Measurements from ENCODE around the gene ETS1. TPM values are rescaled to one million over a fixed set of nuclear protein-coding genes. Genes with fewer than 3 reads are reported as not detected.
"Not testable (repeated sequence)": the region's sequence is repeated elsewhere in the genome, so short reads cannot be mapped to it uniquely, and the experiment has no call there.

Gene ETS1
- total RNA-seq, 4 donors from 2014 or later, result 16.8 to 24.9 (median 21.8) TPM

DNA sequence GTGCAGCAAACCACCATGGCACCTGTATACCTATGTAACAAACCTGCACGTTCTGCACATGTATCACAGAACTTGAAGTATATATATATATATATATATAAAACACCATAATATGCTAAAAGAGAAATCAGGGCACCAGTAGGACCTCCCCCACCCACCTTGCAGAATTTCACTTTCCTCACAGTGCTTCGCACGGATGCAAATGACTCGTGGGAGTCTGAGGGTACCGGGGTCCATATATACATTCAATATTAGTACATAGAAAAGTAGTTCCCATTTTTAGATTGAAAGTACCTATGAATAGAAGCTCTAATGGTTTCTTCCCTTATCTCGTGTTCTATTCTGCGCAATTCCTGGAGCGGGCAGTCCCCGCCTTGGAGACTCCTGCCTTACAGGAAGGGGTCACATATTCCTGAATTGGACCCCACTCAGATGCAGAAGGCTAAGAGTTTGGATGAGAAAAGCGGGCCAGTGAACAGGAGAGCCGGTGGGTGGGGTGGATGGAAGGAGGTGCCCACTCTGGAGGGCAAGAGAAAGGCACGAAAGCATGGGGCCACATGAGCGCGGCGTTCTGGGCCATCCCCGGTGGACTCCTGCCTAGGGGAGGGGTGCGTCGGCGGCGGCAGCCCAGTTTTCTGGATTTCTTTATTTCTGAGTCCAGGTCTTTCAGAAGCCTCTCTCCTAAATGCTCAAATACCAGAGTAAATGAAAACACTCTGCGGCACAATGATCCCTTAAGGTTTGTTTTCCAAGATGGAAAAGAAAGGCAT, 136.3 kb downstream of the ETS1 start:
- Histone ChIP-seq H3K27me3 (no peaks in the 10 kb centered on the region), H3K4me3 (peak overlapping the region; percentile 23 to 40 (median 34)), H3K9me3 (no peaks in the 10 kb centered on the region), H3K4me1 (peaks cover 11 to 19% of the 10 kb centered on the region in 2 donors), H3K27ac (peak overlapping the region; percentile 51 to 70 (median 62)), H3K36me3 (no peaks in the 10 kb centered on the region)
- DNase-seq, result no peak
- TF ChIP-seq, protein P1, sequence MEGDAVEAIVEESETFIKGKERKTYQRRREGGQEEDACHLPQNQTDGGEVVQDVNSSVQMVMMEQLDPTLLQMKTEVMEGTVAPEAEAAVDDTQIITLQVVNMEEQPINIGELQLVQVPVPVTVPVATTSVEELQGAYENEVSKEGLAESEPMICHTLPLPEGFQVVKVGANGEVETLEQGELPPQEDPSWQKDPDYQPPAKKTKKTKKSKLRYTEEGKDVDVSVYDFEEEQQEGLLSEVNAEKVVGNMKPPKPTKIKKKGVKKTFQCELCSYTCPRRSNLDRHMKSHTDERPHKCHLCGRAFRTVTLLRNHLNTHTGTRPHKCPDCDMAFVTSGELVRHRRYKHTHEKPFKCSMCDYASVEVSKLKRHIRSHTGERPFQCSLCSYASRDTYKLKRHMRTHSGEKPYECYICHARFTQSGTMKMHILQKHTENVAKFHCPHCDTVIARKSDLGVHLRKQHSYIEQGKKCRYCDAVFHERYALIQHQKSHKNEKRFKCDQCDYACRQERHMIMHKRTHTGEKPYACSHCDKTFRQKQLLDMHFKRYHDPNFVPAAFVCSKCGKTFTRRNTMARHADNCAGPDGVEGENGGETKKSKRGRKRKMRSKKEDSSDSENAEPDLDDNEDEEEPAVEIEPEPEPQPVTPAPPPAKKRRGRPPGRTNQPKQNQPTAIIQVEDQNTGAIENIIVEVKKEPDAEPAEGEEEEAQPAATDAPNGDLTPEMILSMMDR (IDR thresholded peaks at IDR 0.05 in 4 of 5, conservative IDR thresholded peaks at IDR 0.05 in 1 of 5), result no peak
- TF ChIP-seq POLR2A (IDR thresholded peaks at IDR 0.05), result no peak
- intact Hi-C loops (cut with DNase I; ENCODE audit: low total_unique reads) (no loop called here), in situ Hi-C loops (cut with MboI; ENCODE audit: low sequenced_read_pairs in 4 of 4) (no loop called here)
- no peak for ATAC-seq

DNA sequence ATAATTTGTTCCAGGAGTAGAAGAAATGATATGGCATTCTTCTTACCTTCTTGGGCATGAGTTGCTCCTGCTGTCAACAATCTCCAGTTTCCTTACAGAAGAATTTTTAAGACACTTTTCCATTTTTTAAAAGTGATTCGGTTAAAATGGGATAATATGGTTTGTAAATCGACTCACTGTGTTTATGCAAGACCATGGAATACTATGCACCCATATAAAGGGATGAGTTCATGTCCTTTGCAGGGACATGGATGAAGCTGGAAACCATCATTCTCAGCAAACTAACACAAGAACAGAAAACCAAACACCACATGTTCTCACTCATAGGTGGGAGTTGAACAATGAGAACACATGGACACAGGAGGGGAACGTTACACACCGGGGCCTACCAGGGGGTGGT, 136.9 kb downstream of the ETS1 start:
- H3K4me1 ChIP-seq, result peaks cover 11 to 19% of the 10 kb centered on the region in 2 donors

DNA sequence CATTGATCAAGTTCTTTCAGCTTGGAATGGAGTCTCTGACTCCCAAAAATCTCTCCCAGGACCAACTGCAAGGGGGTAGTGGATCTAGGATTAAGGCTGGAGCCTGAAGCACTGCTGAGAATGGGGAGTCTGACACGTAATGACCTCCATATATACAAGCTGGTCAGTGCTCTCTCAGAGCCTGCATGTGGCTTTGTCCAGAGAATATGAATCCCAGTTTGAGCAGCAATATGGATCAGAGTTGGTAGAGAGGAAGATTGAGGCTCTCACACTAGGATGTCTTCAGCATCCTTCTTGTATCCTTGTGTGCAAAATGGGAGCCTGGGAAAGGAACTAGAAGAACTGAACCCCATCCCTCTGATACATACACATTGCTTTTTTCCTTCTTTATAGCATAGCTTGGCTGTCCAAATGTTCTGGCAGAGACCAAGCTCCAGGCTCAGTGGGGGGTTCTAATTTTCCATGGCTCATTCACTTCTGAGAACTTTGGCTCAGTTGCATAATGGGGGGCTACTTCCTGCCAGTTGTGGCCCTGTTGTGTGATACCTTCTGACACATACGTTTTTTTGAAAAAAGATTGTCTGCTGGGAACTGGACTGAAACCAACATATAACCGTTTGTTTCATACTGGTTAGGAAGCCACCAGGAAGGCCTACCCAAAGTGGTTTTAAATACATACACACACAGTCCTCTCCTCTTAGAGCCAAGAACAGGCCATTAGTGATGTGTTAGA, 138.2 kb downstream of the ETS1 start:
- TF ChIP-seq, protein P1 (IDR thresholded peaks at IDR 0.05 in 4 of 5, conservative IDR thresholded peaks at IDR 0.05 in 1 of 5), result no peak
- TF ChIP-seq POLR2A (IDR thresholded peaks at IDR 0.05), result no peak
- Histone ChIP-seq H3K9me3 (no peaks in the 10 kb centered on the region), H3K27ac (no peak overlapping the region), H3K27me3 (no peaks in the 10 kb centered on the region), H3K4me3 (no peak overlapping the region), H3K4me1 (peaks cover 11 to 19% of the 10 kb centered on the region in 2 donors), H3K36me3 (no peaks in the 10 kb centered on the region)
- DNase-seq (no peak), ATAC-seq (no peak)
- intact Hi-C loops (cut with DNase I; ENCODE audit: low total_unique reads), result no loop called here
- in situ Hi-C loops (cut with MboI; ENCODE audit: low sequenced_read_pairs in 4 of 4), result no loop called here

More for the DNA sequence above, 136.9 kb downstream of the ETS1 start:
- H3K27ac ChIP-seq; ATAC-seq; intact Hi-C loops (cut with DNase I; ENCODE audit: low total_unique reads); H3K9me3 ChIP-seq; H3K27me3 ChIP-seq; DNase-seq; in situ Hi-C loops (cut with MboI; ENCODE audit: low sequenced_read_pairs in 4 of 4); H3K4me3 ChIP-seq; H3K36me3 ChIP-seq: not testable (repeated sequence)

DNA sequence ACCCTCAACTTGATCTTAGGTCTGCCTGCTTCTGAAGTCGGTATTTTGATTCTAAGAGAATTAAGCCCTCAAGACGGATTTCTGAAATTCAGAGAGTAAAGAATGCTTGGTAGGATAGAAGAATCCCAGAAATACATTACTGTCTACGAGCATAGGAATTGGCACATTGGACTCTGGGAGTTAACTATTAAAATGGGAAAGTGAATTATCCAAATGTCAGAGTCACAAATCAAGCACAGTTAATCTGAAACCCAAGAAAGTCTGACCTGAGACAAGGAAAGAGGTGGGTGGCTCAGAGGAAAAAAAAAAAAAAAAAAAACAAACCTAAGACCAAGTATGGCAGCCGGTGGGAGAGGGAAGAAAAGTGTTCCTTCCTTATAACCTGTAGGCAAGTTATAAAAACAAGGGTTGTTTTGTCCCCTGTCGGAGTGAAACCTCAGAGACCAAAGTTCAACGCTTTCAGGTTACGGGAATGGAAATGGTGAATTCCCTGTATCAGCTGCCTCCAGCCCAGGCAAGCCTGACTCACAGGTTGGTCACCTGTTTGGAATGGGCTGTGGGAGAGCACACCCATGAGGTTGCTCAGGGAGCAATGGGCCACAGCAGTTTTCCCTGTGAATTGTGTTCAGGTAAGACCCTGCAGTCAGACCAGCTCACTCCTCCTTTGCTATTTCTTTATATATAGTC, 139.0 kb downstream of the ETS1 start:
- intact Hi-C loops (cut with DNase I; ENCODE audit: low total_unique reads), result no loop called here
- H3K27ac ChIP-seq, result no peak overlapping the region
- no peaks in the 10 kb centered on the region for H3K36me3 ChIP-seq
- DNase-seq (no peak), ATAC-seq (peak in 1 of 2 donors; percentile 46)
- H3K27me3 ChIP-seq, result no peaks in the 10 kb centered on the region
- no peak overlapping the region for H3K4me3 ChIP-seq
- H3K4me1 ChIP-seq, result peaks cover 11 to 19% of the 10 kb centered on the region in 2 donors
- no peaks in the 10 kb centered on the region for H3K9me3 ChIP-seq
- TF ChIP-seq, protein P1 (IDR thresholded peaks at IDR 0.05 in 4 of 5, conservative IDR thresholded peaks at IDR 0.05 in 1 of 5), result no peak
- no peak for TF ChIP-seq POLR2A (IDR thresholded peaks at IDR 0.05)
- in situ Hi-C loops (cut with MboI; ENCODE audit: low sequenced_read_pairs in 4 of 4), result no loop called here

DNA sequence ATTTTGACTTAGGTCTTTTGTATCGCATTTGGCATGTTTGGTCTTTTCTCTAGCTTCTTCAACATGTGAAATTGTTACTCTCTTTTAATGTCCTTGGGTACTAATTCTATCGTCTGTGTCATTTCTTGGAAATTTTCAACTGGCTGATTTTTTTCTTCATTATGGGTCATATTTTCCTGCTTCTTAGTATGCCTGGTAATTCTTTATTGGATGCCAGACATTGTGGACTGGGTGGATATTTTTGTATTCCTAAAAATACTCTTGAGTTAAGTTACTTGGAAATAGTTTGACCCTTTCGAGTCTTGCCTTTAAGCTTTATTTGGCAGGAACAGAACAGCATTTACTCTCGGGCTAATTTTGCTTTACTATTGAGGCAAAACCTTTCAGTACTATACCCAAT, 140.1 kb downstream of the ETS1 start:
- no peak overlapping the region for H3K27ac ChIP-seq
- no peak for TF ChIP-seq POLR2A (IDR thresholded peaks at IDR 0.05)
- TF ChIP-seq, protein P1 (IDR thresholded peaks at IDR 0.05 in 4 of 5, conservative IDR thresholded peaks at IDR 0.05 in 1 of 5), result no peak
- in situ Hi-C loops (cut with MboI; ENCODE audit: low sequenced_read_pairs in 4 of 4), result no loop called here

DNA sequence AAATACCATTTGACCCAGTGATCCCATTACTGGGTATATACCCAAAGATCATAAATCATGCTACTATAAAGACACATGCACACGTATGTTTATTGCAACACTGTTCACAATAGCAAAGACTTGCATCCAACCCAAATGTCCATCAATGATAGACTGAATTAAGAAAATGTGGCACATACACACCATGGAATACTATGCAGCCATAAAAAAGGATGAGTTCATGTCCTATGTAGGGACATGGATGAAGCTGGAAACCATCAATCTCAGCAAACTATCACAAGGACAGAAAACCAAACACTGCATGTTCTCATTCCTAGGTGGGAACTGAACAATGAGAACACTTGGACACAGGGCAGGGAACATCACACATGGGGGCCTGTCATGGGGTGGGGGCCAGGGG, 141.4 kb downstream of the ETS1 start:
- ATAC-seq; H3K27ac ChIP-seq; H3K9me3 ChIP-seq; H3K4me1 ChIP-seq; in situ Hi-C loops (cut with MboI; ENCODE audit: low sequenced_read_pairs in 4 of 4); H3K4me3 ChIP-seq; DNase-seq; H3K36me3 ChIP-seq; H3K27me3 ChIP-seq; intact Hi-C loops (cut with DNase I; ENCODE audit: low total_unique reads): not testable (repeated sequence)

More for the DNA sequence above, 140.1 kb downstream of the ETS1 start:
- H3K27me3 ChIP-seq, result no peaks in the 10 kb centered on the region
- DNase-seq (no peak), ATAC-seq (no peak)
- no peaks in the 10 kb centered on the region for H3K9me3 ChIP-seq
- H3K36me3 ChIP-seq, result no peaks in the 10 kb centered on the region
- intact Hi-C loops (cut with DNase I; ENCODE audit: low total_unique reads), result no loop called here
- peaks cover 3 to 12% of the 10 kb centered on the region in 2 donors for H3K4me1 ChIP-seq
- H3K4me3 ChIP-seq, result no peak overlapping the region

Measured in gastrocnemius medialis (tissue), 4 donors.